ENCODE results near the gene MRPL52.

DNA sequence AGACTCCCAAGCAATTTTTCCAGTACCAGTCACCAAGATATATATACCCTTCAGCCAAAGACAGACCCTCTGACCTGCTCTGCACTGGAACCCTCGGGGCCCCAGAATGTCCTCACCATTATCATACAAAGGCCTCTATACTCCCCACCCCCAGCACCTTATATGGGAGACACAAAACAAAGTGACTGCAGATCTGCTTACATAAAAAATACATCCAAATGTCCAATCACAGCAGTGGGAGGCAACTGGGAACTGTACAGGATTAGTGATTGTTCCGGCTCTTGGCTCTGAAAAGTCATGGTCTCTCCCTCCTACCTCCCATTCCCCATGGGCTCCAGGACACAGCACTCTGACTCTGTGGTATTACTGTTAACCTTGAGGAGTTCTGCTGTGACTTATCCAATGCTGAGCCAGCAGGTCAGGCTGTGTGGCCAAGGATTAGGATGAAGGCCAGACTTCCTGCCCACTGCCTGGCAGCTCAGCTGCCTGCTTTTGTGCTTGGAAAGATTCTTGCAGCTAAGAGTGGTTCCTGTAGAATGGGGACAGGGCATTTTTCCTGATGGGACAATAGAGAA is 49.5 kb upstream of the MRPL52 start:
- TF ChIP-seq CTCF (IDR thresholded peaks at IDR 0.05; ENCODE audit: low read depth, low read length) (no peak), POLR2A (IDR thresholded peaks at IDR 0.05; ENCODE audit: extremely low read depth, insufficient read length) (no peak), MYC (IDR thresholded peaks at IDR 0.05; ENCODE audit: low read depth, low read length) (no peak)
